Fibroblast of mammary gland (primary cell): Measurements from ENCODE around the gene BCS1L.

Source experiments
- DNase-seq: peaks from one replicate; pipeline ENCODE4 v3.0.0-alpha.2; 2010; ENCODE audit warnings: low read depth
- H3K4me3 ChIP-seq: 2 replicates; pipeline ENCODE4 v1.5.1; 2011; ENCODE audit warnings: low read depth, mild to moderate bottlenecking, low read length, moderate library complexity; ENCODE audit not compliant: control insufficient read depth
- CTCF ChIP-seq: conservative IDR thresholded peaks from 2 replicates; pipeline ENCODE4 v1.5.1; 2011; ENCODE audit warnings: low read depth, low read length, inconsistent platforms; ENCODE audit not compliant: control insufficient read depth, insufficient read depth

Gene BCS1L

GRCh38 chr2:218710687-218711549, 51.4 kb downstream of the BCS1L start, which contains the start of gene TTLL4:
TTLL4 (plus strand) TSS chr2:218710835; CDS start chr2:218737677, 26,842 bp downstream.
- TF ChIP-seq CTCF: peak; percentile 32
- DNase-seq: peak; percentile 93
- H3K4me3 ChIP-seq: peak within 1 kb of the TSS; percentile 87

GRCh38 chr2:218711550-218711929, 52.1 kb downstream of the BCS1L start:
- no peak for TF ChIP-seq CTCF
- no peak for DNase-seq
- peak overlapping the region; percentile 87 for H3K4me3 ChIP-seq
